GM23248 (cell line): ENCODE measurements around the gene NAV2. TPM values are rescaled to one million over a fixed set of nuclear protein-coding genes. Genes with fewer than 3 reads are reported as not detected.

ENCODE experiments used
- DNase-seq: peaks from one replicate; pipeline ENCODE4 v3.0.0-alpha.2; 2015
- H2AFZ ChIP-seq: fragments of 200-600 bp; sonication (generic); 2 replicates; pipeline ENCODE4 v1.6.1; 2016; ENCODE audit warnings: antibody characterized with exemption
- H3F3A ChIP-seq: fragments of 200-600 bp; sonication (generic); 2 replicates; pipeline ENCODE4 v1.6.1; 2016; ENCODE audit warnings: mild to moderate bottlenecking, antibody characterized with exemption, mixed run types; ENCODE audit not compliant: insufficient read depth
- H3K27ac ChIP-seq: fragments of 200-600 bp; sonication (generic); 2 replicates; pipeline ENCODE4 v1.5.1; 2016; ENCODE audit warnings: mild to moderate bottlenecking
- H3K27me3 ChIP-seq: fragments of 200-600 bp; sonication (generic); replicated peaks from 2 replicates; pipeline ENCODE4 v1.6.1; 2016; ENCODE audit warnings: mild to moderate bottlenecking; ENCODE audit not compliant: insufficient read depth
- H3K36me3 ChIP-seq: fragments of 200-600 bp; sonication (generic); 2 replicates; pipeline ENCODE4 v1.6.1; 2016; ENCODE audit warnings: low read depth, mild to moderate bottlenecking
- H3K4me1 ChIP-seq: fragments of 200-600 bp; sonication (generic); 2 replicates; pipeline ENCODE4 v1.6.1; 2016; ENCODE audit warnings: mild to moderate bottlenecking; ENCODE audit not compliant: insufficient read depth
- H3K4me2 ChIP-seq: fragments of 200-600 bp; sonication (generic); one replicate; pipeline ENCODE4 v1.6.1; 2016; ENCODE audit warnings: mild to moderate bottlenecking; ENCODE audit not compliant: unreplicated experiment
- H3K4me3 ChIP-seq: fragments of 200-600 bp; sonication (generic); 2 replicates; pipeline ENCODE4 v1.5.1; 2016; ENCODE audit warnings: mild to moderate bottlenecking
- H3K79me2 ChIP-seq: fragments of 200-600 bp; sonication (generic); 2 replicates; pipeline ENCODE4 v1.6.1; 2016; ENCODE audit warnings: mild to moderate bottlenecking; ENCODE audit not compliant: insufficient read depth
- H3K9ac ChIP-seq: fragments of 200-600 bp; sonication (generic); 2 replicates; pipeline ENCODE4 v1.6.1; 2016; ENCODE audit warnings: mild to moderate bottlenecking
- H3K9me2 ChIP-seq: fragments of 200-600 bp; sonication (generic); 2 replicates; pipeline ENCODE4 v1.6.1; 2016; ENCODE audit warnings: mixed run types, mild to moderate bottlenecking, moderate library complexity; ENCODE audit not compliant: insufficient read depth
- H3K9me3 ChIP-seq: fragments of 200-600 bp; sonication (generic); one replicate; pipeline ENCODE4 v1.6.1; 2017; ENCODE audit warnings: low read depth
- H4K20me1 ChIP-seq: fragments of 200-600 bp; sonication (generic); 2 replicates; pipeline ENCODE4 v1.6.0; 2016; ENCODE audit not compliant: insufficient read depth
- EZH2 ChIP-seq: fragments of 200-600 bp; sonication (generic); IDR thresholded peaks from 2 replicates; pipeline ENCODE4 v1.6.1; 2018; ENCODE audit warnings: antibody characterized with exemption, mild to moderate bottlenecking; ENCODE audit not compliant: insufficient read depth, poor library complexity, severe bottlenecking
- EZH2phosphoT487 ChIP-seq: fragments of 200-600 bp; sonication (generic); IDR thresholded peaks from 2 replicates; pipeline ENCODE4 v1.6.1; 2018; ENCODE audit warnings: antibody characterized with exemption, moderate library complexity, mild to moderate bottlenecking, low read depth; ENCODE audit not compliant: insufficient read depth
- WGBS, 2 experiments: methylation state at CpG; one replicate each; pipeline ENCODE4 v1.1.6; 2015 to 2017; ENCODE audit warnings: low lambda C conversion rate in 2 of 2, low coverage in 1 of 2; ENCODE audit errors: missing lambda C conversion rate in 2 of 2; 5-methylcytosine and 5-hydroxymethylcytosine counted together
- in situ Hi-C: fragments of 300-500 bp; cut with MboI; formaldehyde crosslinking; loops from 2 replicates; pipeline ENCODE4 v1.15.0; 2020
- polyA plus RNA-seq: library from polyadenylated mRNA; unstranded; fragments of >200 nt; fragmentation: Nextera tagmentation; extraction: Ambion mirVana; gene quantifications from 2 replicates; pipeline ENCODE4 v1.2.1, GENCODE V29; 2016
- total RNA-seq: library from RNA; depleted of rRNA; stranded (reverse); fragments of >200 nt; shearing (Covaris generic); gene quantifications from 2 replicates; pipeline ENCODE4 v1.2.3, GENCODE V29; 2014

Gene NAV2
- total and polyA plus RNA-seq, 2 experiments from 2014 or later, result 5.7 to 11.9 TPM

- Histone ChIP-seq H3K79me2 (peaks cover 4% of the 10 kb centered on the region), H3K36me3 (peaks cover 35% of the 10 kb centered on the region), H3K9ac (no peak overlapping the region), H2AFZ (no peak overlapping the region), H4K20me1 (no peaks in the 10 kb centered on the region), H3K4me2 (no peak overlapping the region), H3K27me3 (no peaks in the 10 kb centered on the region), H3F3A (peaks cover 41% of the 10 kb centered on the region), H3K4me1 (no peaks in the 10 kb centered on the region; the same call in 1 of the 2 replicates), H3K9me3 (no peaks in the 10 kb centered on the region), H3K9me2 (no peaks in the 10 kb centered on the region), H3K4me3 (no peak overlapping the region), H3K27ac (no peak overlapping the region)
- 97 to 100% methylated on average over 1 of the region's 1 CpG for WGBS, 2 experiments
- no peak for TF ChIP-seq EZH2
- no peak for TF ChIP-seq EZH2phosphoT487
- no peak for DNase-seq
- in situ Hi-C loops, result loop anchor here (25.0 kb wide), 1 partner anchor 391 kb away; no protein-coding TSS in a partner anchor
Observed at GRCh38 chr11:19946681-19947080, 234.0 kb downstream of the NAV2 start.

GRCh38 chr11:19947537-19948114, 235.0 kb downstream of the NAV2 start:
- no peaks in the 10 kb centered on the region; the same call in 1 of the 2 replicates for H3K4me1 ChIP-seq
- no peak overlapping the region for H3K4me2 ChIP-seq
- H3K4me3 ChIP-seq, result no peak overlapping the region
- H3K79me2 ChIP-seq, result peaks cover 12% of the 10 kb centered on the region
- H3K27me3 ChIP-seq, result no peaks in the 10 kb centered on the region
- no peak overlapping the region for H3K9ac ChIP-seq
- no peak for TF ChIP-seq EZH2phosphoT487
- no peak for TF ChIP-seq EZH2
- 19 to 31% methylated on average over 5 of the region's 5 CpGs for WGBS, 2 experiments
- H3K36me3 ChIP-seq, result peaks cover 29% of the 10 kb centered on the region
- DNase-seq, result peak; percentile 31
- H3K9me3 ChIP-seq, result no peaks in the 10 kb centered on the region
- no peaks in the 10 kb centered on the region for H3K9me2 ChIP-seq
- in situ Hi-C loops, result loop anchor here (25.0 kb wide), 1 partner anchor 390 kb away; no protein-coding TSS in a partner anchor
- no peaks in the 10 kb centered on the region for H4K20me1 ChIP-seq
- no peak overlapping the region for H3K27ac ChIP-seq
- H3F3A ChIP-seq, result peaks cover 49% of the 10 kb centered on the region
- no peak overlapping the region for H2AFZ ChIP-seq

DNA sequence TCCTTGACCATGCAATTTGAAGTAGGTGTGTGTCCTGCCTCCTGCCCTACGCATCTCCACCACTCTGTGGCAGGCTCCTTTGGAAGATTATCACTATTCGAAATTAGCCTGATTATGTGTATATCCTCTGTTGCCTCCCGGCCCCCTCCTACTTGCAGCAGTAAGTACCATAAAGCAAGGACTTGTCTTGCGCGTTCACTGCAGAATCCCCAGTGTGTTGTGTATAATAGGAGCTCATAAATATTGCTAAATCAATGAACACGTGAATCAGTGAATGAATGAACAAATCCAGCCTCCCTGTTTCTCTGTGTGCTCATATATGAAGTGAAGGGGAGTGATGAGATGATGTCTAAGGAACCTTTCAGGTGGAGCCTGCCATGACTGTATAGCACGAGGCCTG, 237.0 kb downstream of the NAV2 start:
- no peaks in the 10 kb centered on the region for H3K27me3 ChIP-seq
- no peaks in the 10 kb centered on the region for H4K20me1 ChIP-seq
- peaks cover 29% of the 10 kb centered on the region; the same call in 1 of the 2 replicates for H3K79me2 ChIP-seq
- peaks cover 22% of the 10 kb centered on the region for H3K36me3 ChIP-seq
- TF ChIP-seq EZH2 (no peak), EZH2phosphoT487 (no peak)
- peaks cover 42% of the 10 kb centered on the region for H3F3A ChIP-seq
- H3K9ac ChIP-seq, result no peak overlapping the region
- H3K4me1 ChIP-seq, result peaks cover 14% of the 10 kb centered on the region
- H3K9me3 ChIP-seq, result no peaks in the 10 kb centered on the region
- H3K4me2 ChIP-seq, result no peak overlapping the region
- no peak overlapping the region for H3K4me3 ChIP-seq
- no peak overlapping the region for H2AFZ ChIP-seq
- no peak for DNase-seq
- 97 to 98% methylated on average over 7 of the region's 7 CpGs for WGBS, 2 experiments
- H3K9me2 ChIP-seq, result no peaks in the 10 kb centered on the region
- in situ Hi-C loops, result loop anchor here (25.0 kb wide), 1 partner anchor 388 kb away; no protein-coding TSS in a partner anchor
- H3K27ac ChIP-seq, result no peak overlapping the region

GRCh38 chr11:19951558-19952115, 239.0 kb downstream of the NAV2 start:
- Histone ChIP-seq H3K4me2 (no peak overlapping the region), H3K9me2 (no peaks in the 10 kb centered on the region), H3K36me3 (peaks cover 13% of the 10 kb centered on the region), H3K4me3 (no peak overlapping the region), H2AFZ (no peak overlapping the region), H3K27me3 (no peaks in the 10 kb centered on the region), H3F3A (peaks cover 40% of the 10 kb centered on the region), H3K79me2 (peaks cover 49% of the 10 kb centered on the region), H3K4me1 (peaks cover 14% of the 10 kb centered on the region), H3K9ac (no peak overlapping the region), H3K9me3 (no peaks in the 10 kb centered on the region), H3K27ac (no peak overlapping the region), H4K20me1 (no peaks in the 10 kb centered on the region)
- WGBS, 2 experiments, result 41 to 43% methylated on average over 6 of the region's 6 CpGs
- no peak for TF ChIP-seq EZH2
- TF ChIP-seq EZH2phosphoT487, result no peak
- peak; percentile 72 for DNase-seq
- in situ Hi-C loops, result no loop called here
